Caco-2 (cell line): ENCODE results near the gene SLC25A15. TPM values are rescaled to one million over a fixed set of nuclear protein-coding genes. Genes with fewer than 3 reads are reported as not detected.

Experiments used
- BruUV-seq: library from RNA; stranded (reverse); fragments of 400-500 nt; replicated peaks from 2 replicates; lab custom pipeline; 2021; lab: Mats Ljungman, UMichigan
- CTCF ChIA-PET: fragments of 300-600 bp; sonication (Branson Sonifier 250); formaldehyde crosslinking; loops from one replicate; lab custom pipeline; 2022; ENCODE audit warnings: antibody characterized with exemption; lab: Charles Lee
- POLR2A ChIA-PET: fragments of 300-600 bp; sonication (Branson Sonifier 250); formaldehyde crosslinking; loops from one replicate; lab custom pipeline; 2022; ENCODE audit warnings: antibody characterized with exemption; lab: Charles Lee
- DNase-seq, 2 experiments: peaks; one replicate each; pipeline versions ENCODE4 v3.0.0 to v3.0.0-alpha.2; 2020 to 2022
- H3K27me3 ChIP-seq: replicated peaks from 2 replicates; pipeline ENCODE4 v1.6.0; 2011; ENCODE audit warnings: low read length; ENCODE audit not compliant: control insufficient read depth, insufficient read depth
- H3K36me3 ChIP-seq: 2 replicates; pipeline ENCODE4 v1.5.1; 2011; ENCODE audit warnings: low read length; ENCODE audit not compliant: control insufficient read depth, insufficient read depth
- H3K4me1 ChIP-seq: fragments of 250-450 bp; sonication (Bioruptor Pico); 2 replicates; pipeline ENCODE4 v1.5.1; 2020; ENCODE audit warnings: mild to moderate bottlenecking
- H3K4me3 ChIP-seq: 2 replicates; pipeline ENCODE4 v1.5.1; 2011; ENCODE audit warnings: low read depth, mild to moderate bottlenecking, control low read depth, low read length
- H3K9me3 ChIP-seq: fragments of 250-450 bp; sonication (Bioruptor Pico); 2 replicates; pipeline ENCODE4 v1.5.1; 2020; ENCODE audit warnings: mild to moderate bottlenecking, moderate library complexity
- H3K27ac Mint-ChIP-seq: one replicate; pipeline ENCODE4 v1.8.0; 2022; ENCODE audit warnings: mixed read lengths; ENCODE audit not compliant: unreplicated experiment
- H3K27me3 Mint-ChIP-seq: one replicate; pipeline ENCODE4 v1.8.0; 2022; ENCODE audit warnings: mixed read lengths; ENCODE audit not compliant: insufficient read depth, unreplicated experiment
- H3K36me3 Mint-ChIP-seq: one replicate; pipeline ENCODE4 v1.8.0; 2022; ENCODE audit warnings: mild to moderate bottlenecking, mixed read lengths; ENCODE audit not compliant: insufficient read depth, unreplicated experiment
- H3K4me1 Mint-ChIP-seq: one replicate; pipeline ENCODE4 v1.8.0; 2022; ENCODE audit warnings: low read depth, mixed read lengths; ENCODE audit not compliant: unreplicated experiment
- H3K4me3 Mint-ChIP-seq: one replicate; pipeline ENCODE4 v1.8.0; 2022; ENCODE audit warnings: mild to moderate bottlenecking, moderate library complexity, mixed read lengths; ENCODE audit not compliant: unreplicated experiment
- H3K9me3 Mint-ChIP-seq: one replicate; pipeline ENCODE4 v1.8.0; 2022; ENCODE audit warnings: mixed read lengths; ENCODE audit not compliant: unreplicated experiment
- intact Hi-C: fragments of 100-400 bp; cut with micrococcal nuclease; formaldehyde crosslinking; loops from one replicate; pipeline ENCODE4 v1.10.0; 2022; ENCODE audit not compliant: unreplicated experiment
- total RNA-seq: library from RNA; stranded (reverse); gene quantifications from 2 replicates; pipeline ENCODE4 v1.2.3, GENCODE V29; 2022
- TF ChIP-seq, protein P1 (sequence below), 2 experiments: fragments of 200-600 bp in 1 of 2; IDR thresholded peaks; 1 replicate in 1 of 2; 2 replicates in 1 of 2; pipeline versions ENCODE4 v1.5.1 to v1.8.0; 2011 to 2022; ENCODE audit warnings: antibody characterized with exemption in 1 of 2, control low read depth in 1 of 2, inconsistent platforms in 1 of 2, low read depth in 1 of 2, low read length in 1 of 2, mild to moderate bottlenecking in 1 of 2, moderate library complexity in 1 of 2; ENCODE audit not compliant: insufficient read depth in 1 of 2, severe bottlenecking in 1 of 2, unreplicated experiment in 1 of 2

SLC25A15 gene
- total RNA-seq, 1 experiment from 2014 or later, result 27.4 TPM

DNA sequence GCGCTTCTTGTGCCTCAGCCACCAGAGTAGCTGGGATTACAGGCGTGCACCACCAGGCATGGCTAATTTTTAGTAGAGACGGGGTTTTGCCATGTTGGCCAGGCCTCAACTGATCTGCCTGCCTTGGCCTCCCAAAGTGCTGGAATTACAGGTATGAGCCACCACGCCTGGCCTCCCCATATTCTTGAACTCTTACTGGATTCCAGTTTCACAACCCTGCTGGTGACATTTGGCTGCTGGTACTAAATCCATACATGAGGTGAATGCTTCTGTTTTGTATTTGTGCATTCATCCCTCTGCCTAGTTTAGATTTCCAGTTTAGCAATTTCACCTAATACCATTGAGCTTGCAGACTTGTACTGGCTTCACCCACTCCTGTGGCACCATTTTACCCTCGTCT lies 13.9 kb downstream of the SLC25A15 start:
- no peaks in the 10 kb centered on the region for H3K27me3 ChIP-seq

DNA sequence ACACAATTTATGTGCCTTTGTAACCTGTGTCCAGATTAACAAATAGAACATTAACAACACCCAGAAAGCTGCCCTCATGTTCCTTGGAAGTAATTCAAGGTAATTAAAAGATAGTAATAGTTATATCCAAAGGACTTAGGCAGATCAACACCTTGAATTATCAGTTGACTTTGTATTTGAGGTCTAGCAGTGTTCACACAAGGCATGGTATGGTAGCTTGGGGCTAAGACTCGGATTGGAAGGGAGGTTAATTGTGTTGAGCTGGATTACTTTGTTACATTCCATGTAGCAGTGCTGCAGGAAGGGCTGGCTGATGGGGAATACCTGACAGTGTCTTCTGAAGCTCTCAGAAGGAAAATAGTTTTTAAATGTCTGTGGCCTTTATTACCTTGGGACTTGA lies 16.8 kb downstream of the SLC25A15 start:
- Mint-ChIP-seq H3K36me3 (peaks cover 39% of the 10 kb centered on the region), H3K27me3 (no peaks in the 10 kb centered on the region), H3K4me3 (no peak overlapping the region), H3K27ac (no peak overlapping the region), H3K4me1 (no peaks in the 10 kb centered on the region), H3K9me3 (no peaks in the 10 kb centered on the region)
- no peaks in the 10 kb centered on the region for H3K27me3 ChIP-seq
- CTCF ChIA-PET, result no interaction called here
- H3K36me3 ChIP-seq, result peaks cover 2% of the 10 kb centered on the region
- no peak for DNase-seq
- POLR2A ChIA-PET, result no interaction called here
- no peaks in the 10 kb centered on the region for H3K9me3 ChIP-seq
- TF ChIP-seq, protein P1, sequence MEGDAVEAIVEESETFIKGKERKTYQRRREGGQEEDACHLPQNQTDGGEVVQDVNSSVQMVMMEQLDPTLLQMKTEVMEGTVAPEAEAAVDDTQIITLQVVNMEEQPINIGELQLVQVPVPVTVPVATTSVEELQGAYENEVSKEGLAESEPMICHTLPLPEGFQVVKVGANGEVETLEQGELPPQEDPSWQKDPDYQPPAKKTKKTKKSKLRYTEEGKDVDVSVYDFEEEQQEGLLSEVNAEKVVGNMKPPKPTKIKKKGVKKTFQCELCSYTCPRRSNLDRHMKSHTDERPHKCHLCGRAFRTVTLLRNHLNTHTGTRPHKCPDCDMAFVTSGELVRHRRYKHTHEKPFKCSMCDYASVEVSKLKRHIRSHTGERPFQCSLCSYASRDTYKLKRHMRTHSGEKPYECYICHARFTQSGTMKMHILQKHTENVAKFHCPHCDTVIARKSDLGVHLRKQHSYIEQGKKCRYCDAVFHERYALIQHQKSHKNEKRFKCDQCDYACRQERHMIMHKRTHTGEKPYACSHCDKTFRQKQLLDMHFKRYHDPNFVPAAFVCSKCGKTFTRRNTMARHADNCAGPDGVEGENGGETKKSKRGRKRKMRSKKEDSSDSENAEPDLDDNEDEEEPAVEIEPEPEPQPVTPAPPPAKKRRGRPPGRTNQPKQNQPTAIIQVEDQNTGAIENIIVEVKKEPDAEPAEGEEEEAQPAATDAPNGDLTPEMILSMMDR (IDR thresholded peaks at IDR 0.05; ENCODE audit: insufficient read depth in 1 of 2, low read depth in 1 of 2, low read length in 1 of 2, severe bottlenecking in 1 of 2, unreplicated experiment in 1 of 2), result no peak
- H3K4me1 ChIP-seq, result peaks cover 4% of the 10 kb centered on the region; the same call in 1 of the 2 replicates
- no peak overlapping the region for H3K4me3 ChIP-seq
- BruUV-seq, result no TSS peak
- intact Hi-C loops, result no loop called here

More for the DNA sequence above, 13.9 kb downstream of the SLC25A15 start:
- TF ChIP-seq, protein P1 (IDR thresholded peaks at IDR 0.05; ENCODE audit: insufficient read depth in 1 of 2, low read depth in 1 of 2, low read length in 1 of 2, severe bottlenecking in 1 of 2, unreplicated experiment in 1 of 2), result no peak
- H3K36me3 Mint-ChIP-seq, result peaks cover 50% of the 10 kb centered on the region
- no TSS peak for BruUV-seq
- POLR2A ChIA-PET, result no interaction called here
- DNase-seq, result no peak
- no peak overlapping the region for H3K4me3 Mint-ChIP-seq
- peaks cover 2% of the 10 kb centered on the region for H3K36me3 ChIP-seq
- H3K9me3 Mint-ChIP-seq, result no peaks in the 10 kb centered on the region
- H3K27me3 Mint-ChIP-seq, result no peaks in the 10 kb centered on the region
- H3K9me3 ChIP-seq, result no peaks in the 10 kb centered on the region
- H3K4me1 ChIP-seq, result peaks cover 4% of the 10 kb centered on the region; the same call in 1 of the 2 replicates
- CTCF ChIA-PET, result no interaction called here
- H3K4me1 Mint-ChIP-seq, result no peaks in the 10 kb centered on the region
- H3K4me3 ChIP-seq, result no peak overlapping the region
- H3K27ac Mint-ChIP-seq, result no peak overlapping the region
- intact Hi-C loops, result no loop called here

GRCh38 chr13:40809471-40809870 lies 20.1 kb downstream of the SLC25A15 start:
- Histone ChIP-seq H3K9me3 (no peaks in the 10 kb centered on the region), H3K4me1 (no peaks in the 10 kb centered on the region), H3K4me3 (no peak overlapping the region), H3K27me3 (no peaks in the 10 kb centered on the region), H3K36me3 (peaks cover 3% of the 10 kb centered on the region; the same call in 1 of the 2 replicates)
- ChIA-PET CTCF (no interaction called here), POLR2A (no interaction called here)
- TF ChIP-seq, protein P1 (IDR thresholded peaks at IDR 0.05; ENCODE audit: insufficient read depth in 1 of 2, low read depth in 1 of 2, low read length in 1 of 2, severe bottlenecking in 1 of 2, unreplicated experiment in 1 of 2), result no peak
- Mint-ChIP-seq H3K4me3 (no peak overlapping the region), H3K4me1 (no peaks in the 10 kb centered on the region), H3K27me3 (no peaks in the 10 kb centered on the region), H3K36me3 (peaks cover 37% of the 10 kb centered on the region), H3K9me3 (no peaks in the 10 kb centered on the region), H3K27ac (no peak overlapping the region)
- intact Hi-C loops, result no loop called here
- no TSS peak for BruUV-seq
- no peak for DNase-seq
